ENCODE measurements around the gene RELN. TPM values are rescaled to one million over a fixed set of nuclear protein-coding genes. Genes with fewer than 3 reads are reported as not detected.

RELN gene
- total RNA-seq, 1 experiment from 2014 or later, result 8.0 TPM

DNA sequence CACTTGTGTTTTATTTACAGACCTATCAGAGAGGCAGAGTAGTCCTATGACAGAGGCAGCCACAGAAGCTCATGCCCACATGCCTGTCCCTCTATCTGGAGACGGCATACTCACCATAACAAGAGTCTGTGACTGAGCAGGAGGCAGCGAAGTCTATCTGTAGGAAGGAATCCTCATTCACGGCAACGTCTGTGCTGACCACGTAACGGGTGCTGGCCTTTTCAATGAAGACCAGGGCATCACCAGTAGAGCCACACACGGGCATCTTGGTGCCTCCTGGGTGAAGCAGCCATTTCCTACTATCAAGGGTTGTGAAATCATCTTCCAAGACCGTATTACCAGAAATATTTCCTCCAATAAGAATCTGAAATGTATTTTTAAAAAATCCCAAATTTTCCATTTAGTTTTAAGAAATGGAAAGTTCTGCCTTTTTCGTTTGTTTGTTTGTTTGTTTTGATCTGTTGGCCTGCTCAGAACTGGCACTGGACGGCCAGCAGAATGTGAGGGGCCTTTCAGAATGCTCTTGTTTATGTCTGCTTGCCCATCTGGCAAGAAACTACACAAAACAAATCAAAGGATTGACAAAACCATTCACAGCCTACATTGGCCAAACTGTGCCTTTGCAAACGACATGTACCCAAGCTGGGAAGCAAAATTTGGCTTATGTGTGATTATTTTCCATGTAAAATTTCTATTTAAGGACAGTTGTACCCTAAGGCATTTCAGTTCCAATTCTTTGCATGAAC is 450.3 kb downstream of the RELN start:
- Histone ChIP-seq H3K9me2 (replicated peaks; ENCODE audit: low read length) (no peaks in the 10 kb centered on the region), H4K20me1 (ENCODE audit: low read length) (no peaks in the 10 kb centered on the region), H3K9ac (ENCODE audit: low read length) (no peak overlapping the region), H3K36me3 (ENCODE audit: low read depth, low read length) (no peaks in the 10 kb centered on the region), H3K4me2 (ENCODE audit: low read length) (no peak overlapping the region), H3K79me2 (ENCODE audit: low read length) (no peaks in the 10 kb centered on the region), H3F3A (ENCODE audit: low read length, unreplicated experiment) (no peaks in the 10 kb centered on the region), H3K27me3 (ENCODE audit: low read length) (no peaks in the 10 kb centered on the region), H3K9me3 (ENCODE audit: low read length) (no peaks in the 10 kb centered on the region), H3K27ac (ENCODE audit: low read length) (no peak overlapping the region), H3K4me3 (ENCODE audit: low read length) (no peak overlapping the region), H2AFZ (ENCODE audit: low read length) (no peak overlapping the region), H3K4me1 (ENCODE audit: insufficient read depth, low read length) (no peaks in the 10 kb centered on the region)
- CTCF ChIA-PET, result no interaction called here
- no TSS peak for BruUV-seq (replicated peaks)
- DNase-seq (no peak), ATAC-seq (no peak)
- POLR2A ChIA-PET (ENCODE audit: unreplicated experiment), result interaction anchor here (0.6 kb wide), 1 partner anchor 11 kb away, joined by 5 read pairs; no protein-coding TSS in a partner anchor
- TF ChIP-seq EZH2phosphoT487 (IDR thresholded peaks at IDR 0.05; ENCODE audit: borderline replicate concordance, low read length), result no peak
- no peak for TF ChIP-seq EZH2 (IDR thresholded peaks at IDR 0.05; ENCODE audit: low read length, unreplicated experiment)
- TF ChIP-seq, protein P1, sequence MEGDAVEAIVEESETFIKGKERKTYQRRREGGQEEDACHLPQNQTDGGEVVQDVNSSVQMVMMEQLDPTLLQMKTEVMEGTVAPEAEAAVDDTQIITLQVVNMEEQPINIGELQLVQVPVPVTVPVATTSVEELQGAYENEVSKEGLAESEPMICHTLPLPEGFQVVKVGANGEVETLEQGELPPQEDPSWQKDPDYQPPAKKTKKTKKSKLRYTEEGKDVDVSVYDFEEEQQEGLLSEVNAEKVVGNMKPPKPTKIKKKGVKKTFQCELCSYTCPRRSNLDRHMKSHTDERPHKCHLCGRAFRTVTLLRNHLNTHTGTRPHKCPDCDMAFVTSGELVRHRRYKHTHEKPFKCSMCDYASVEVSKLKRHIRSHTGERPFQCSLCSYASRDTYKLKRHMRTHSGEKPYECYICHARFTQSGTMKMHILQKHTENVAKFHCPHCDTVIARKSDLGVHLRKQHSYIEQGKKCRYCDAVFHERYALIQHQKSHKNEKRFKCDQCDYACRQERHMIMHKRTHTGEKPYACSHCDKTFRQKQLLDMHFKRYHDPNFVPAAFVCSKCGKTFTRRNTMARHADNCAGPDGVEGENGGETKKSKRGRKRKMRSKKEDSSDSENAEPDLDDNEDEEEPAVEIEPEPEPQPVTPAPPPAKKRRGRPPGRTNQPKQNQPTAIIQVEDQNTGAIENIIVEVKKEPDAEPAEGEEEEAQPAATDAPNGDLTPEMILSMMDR (conservative IDR thresholded peaks at IDR 0.05; ENCODE audit: low read depth, low read length), result no peak
- intact Hi-C loops (cut with micrococcal nuclease), result no loop called here

DNA sequence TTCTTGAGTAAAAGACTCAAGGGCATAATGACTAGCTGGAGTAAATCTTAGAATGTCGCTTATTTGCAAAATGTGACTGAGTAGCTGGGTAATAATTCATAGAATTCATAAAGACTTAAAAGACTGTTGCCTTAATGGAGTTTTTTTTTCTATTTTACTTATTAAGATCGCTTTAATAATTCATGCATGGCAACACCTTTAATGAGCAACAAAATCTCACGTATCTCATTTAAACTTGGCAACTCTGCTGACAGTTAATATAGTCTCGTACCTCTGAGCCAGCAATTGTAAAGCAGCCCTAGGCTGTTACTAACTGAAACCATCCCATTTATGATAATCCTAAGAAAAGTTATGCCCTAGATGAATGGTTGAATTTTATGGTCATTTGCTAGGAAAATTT is 455.7 kb downstream of the RELN start:
- Histone ChIP-seq H3K9ac (ENCODE audit: low read length) (no peak overlapping the region), H3K9me3 (ENCODE audit: low read length) (no peaks in the 10 kb centered on the region), H3F3A (ENCODE audit: low read length, unreplicated experiment) (no peaks in the 10 kb centered on the region), H4K20me1 (ENCODE audit: low read length) (no peaks in the 10 kb centered on the region), H3K9me2 (replicated peaks; ENCODE audit: low read length) (no peaks in the 10 kb centered on the region), H2AFZ (ENCODE audit: low read length) (no peak overlapping the region), H3K79me2 (ENCODE audit: low read length) (no peaks in the 10 kb centered on the region), H3K4me3 (ENCODE audit: low read length) (no peak overlapping the region), H3K4me2 (ENCODE audit: low read length) (no peak overlapping the region), H3K36me3 (ENCODE audit: low read depth, low read length) (no peaks in the 10 kb centered on the region), H3K4me1 (ENCODE audit: insufficient read depth, low read length) (no peaks in the 10 kb centered on the region), H3K27ac (ENCODE audit: low read length) (no peak overlapping the region), H3K27me3 (ENCODE audit: low read length) (no peaks in the 10 kb centered on the region)
- intact Hi-C loops (cut with micrococcal nuclease), result no loop called here
- POLR2A ChIA-PET (ENCODE audit: unreplicated experiment), result no interaction called here
- CTCF ChIA-PET, result no interaction called here
- no TSS peak for BruUV-seq (replicated peaks)
- ATAC-seq (no peak), DNase-seq (no peak)
- TF ChIP-seq, protein P1 (conservative IDR thresholded peaks at IDR 0.05; ENCODE audit: low read depth, low read length), result no peak
- TF ChIP-seq EZH2phosphoT487 (IDR thresholded peaks at IDR 0.05; ENCODE audit: borderline replicate concordance, low read length) (no peak), EZH2 (IDR thresholded peaks at IDR 0.05; ENCODE audit: low read length, unreplicated experiment) (no peak)

DNA sequence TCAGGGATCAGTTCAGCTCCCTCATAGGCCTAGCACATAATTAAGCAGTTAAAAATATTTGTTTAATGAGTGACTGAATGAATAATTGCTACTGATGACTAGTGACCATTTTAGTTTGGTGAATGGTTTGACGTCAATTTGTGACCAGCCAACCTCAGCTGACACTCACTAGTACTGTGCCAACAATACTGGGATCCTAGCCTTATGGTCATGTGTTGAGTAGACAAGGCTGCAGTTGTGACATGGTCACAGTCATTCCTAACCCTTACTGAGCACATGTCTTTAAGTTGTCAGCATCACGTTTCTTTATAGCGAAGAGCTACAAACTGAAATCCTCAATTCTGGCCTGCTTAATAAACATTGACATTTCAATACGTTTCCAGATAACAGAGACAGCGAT is 456.5 kb downstream of the RELN start:
- BruUV-seq (replicated peaks), result no TSS peak
- Histone ChIP-seq H3K36me3 (ENCODE audit: low read depth, low read length) (no peaks in the 10 kb centered on the region), H3K4me1 (ENCODE audit: insufficient read depth, low read length) (no peaks in the 10 kb centered on the region), H4K20me1 (ENCODE audit: low read length) (no peaks in the 10 kb centered on the region), H3K79me2 (ENCODE audit: low read length) (no peaks in the 10 kb centered on the region), H3K27me3 (ENCODE audit: low read length) (no peaks in the 10 kb centered on the region), H3K27ac (ENCODE audit: low read length) (no peak overlapping the region), H3F3A (ENCODE audit: low read length, unreplicated experiment) (no peaks in the 10 kb centered on the region), H3K4me2 (ENCODE audit: low read length) (no peak overlapping the region), H3K9me3 (ENCODE audit: low read length) (no peaks in the 10 kb centered on the region), H2AFZ (ENCODE audit: low read length) (no peak overlapping the region), H3K9me2 (replicated peaks; ENCODE audit: low read length) (no peaks in the 10 kb centered on the region), H3K9ac (ENCODE audit: low read length) (no peak overlapping the region), H3K4me3 (ENCODE audit: low read length) (no peak overlapping the region)
- TF ChIP-seq EZH2 (IDR thresholded peaks at IDR 0.05; ENCODE audit: low read length, unreplicated experiment), result no peak
- TF ChIP-seq, protein P1 (conservative IDR thresholded peaks at IDR 0.05; ENCODE audit: low read depth, low read length), result no peak
- TF ChIP-seq EZH2phosphoT487 (IDR thresholded peaks at IDR 0.05; ENCODE audit: borderline replicate concordance, low read length), result no peak
- intact Hi-C loops (cut with micrococcal nuclease), result no loop called here
- ATAC-seq, result no peak
- ChIA-PET POLR2A (ENCODE audit: unreplicated experiment) (no interaction called here), CTCF (no interaction called here)
- DNase-seq, result no peak
